ENCODE measurements around the gene CRYBG1.

Gene CRYBG1

GRCh38 chr6:106458021-106458986, 97.8 kb downstream of the CRYBG1 start:
- DNase-seq (ENCODE audit: low read depth in 2 of 2): no peak

- DNase-seq (ENCODE audit: low read depth in 2 of 2): no peak
Observed at GRCh38 chr6:106460481-106460880, 100.0 kb downstream of the CRYBG1 start.

GRCh38 chr6:106461084-106461483, 100.6 kb downstream of the CRYBG1 start:
- DNase-seq (ENCODE audit: low read depth in 2 of 2): no peak

GRCh38 chr6:106462923-106463557, 102.5 kb downstream of the CRYBG1 start:
- no peak for DNase-seq (ENCODE audit: low read depth in 2 of 2)

GRCh38 chr6:106466211-106466610, 105.7 kb downstream of the CRYBG1 start:
- DNase-seq (ENCODE audit: low read depth in 2 of 2): no peak

GRCh38 chr6:106468935-106469334, 108.4 kb downstream of the CRYBG1 start:
- no peak for DNase-seq (ENCODE audit: low read depth in 2 of 2)

- DNase-seq (ENCODE audit: low read depth in 2 of 2): no peak
Observed at GRCh38 chr6:106469882-106470281, 109.4 kb downstream of the CRYBG1 start.

GRCh38 chr6:106470316-106470715, 109.8 kb downstream of the CRYBG1 start:
- DNase-seq (ENCODE audit: low read depth in 2 of 2): no peak

GRCh38 chr6:106470811-106471210, 110.3 kb downstream of the CRYBG1 start:
- no peak for DNase-seq (ENCODE audit: low read depth in 2 of 2)

GRCh38 chr6:106473812-106474211, 113.3 kb downstream of the CRYBG1 start:
- no peak for DNase-seq (ENCODE audit: low read depth in 2 of 2)

GRCh38 chr6:106474466-106474865, 113.9 kb downstream of the CRYBG1 start:
- no peak for DNase-seq (ENCODE audit: low read depth in 2 of 2)

GRCh38 chr6:106475284-106475683, 114.8 kb downstream of the CRYBG1 start:
- no peak for DNase-seq (ENCODE audit: low read depth in 2 of 2)

GRCh38 chr6:106476331-106477105, 116.0 kb downstream of the CRYBG1 start:
- no peak for DNase-seq (ENCODE audit: low read depth in 2 of 2)

GRCh38 chr6:106477146-106477545, 116.6 kb downstream of the CRYBG1 start:
- no peak for DNase-seq (ENCODE audit: low read depth in 2 of 2)

GRCh38 chr6:106477790-106478189, 117.3 kb downstream of the CRYBG1 start:
- no peak for DNase-seq (ENCODE audit: low read depth in 2 of 2)

- DNase-seq (ENCODE audit: low read depth in 2 of 2): no peak
Observed at GRCh38 chr6:106486236-106486635, 125.7 kb downstream of the CRYBG1 start.

GRCh38 chr6:106488494-106489370, 128.2 kb downstream of the CRYBG1 start:
- no peak for DNase-seq (ENCODE audit: low read depth in 2 of 2)

GRCh38 chr6:106490030-106490429, 129.5 kb downstream of the CRYBG1 start:
- no peak for DNase-seq (ENCODE audit: low read depth in 2 of 2)

GRCh38 chr6:106490436-106490835, 129.9 kb downstream of the CRYBG1 start:
- DNase-seq (ENCODE audit: low read depth in 2 of 2): no peak

- DNase-seq (ENCODE audit: low read depth in 2 of 2): no peak
Observed at GRCh38 chr6:106490974-106491373, 130.5 kb downstream of the CRYBG1 start.

- no peak for DNase-seq (ENCODE audit: low read depth in 2 of 2)
Observed at GRCh38 chr6:106495014-106495413, 134.5 kb downstream of the CRYBG1 start.
